Erythroblast (primary cell): Measurements from ENCODE around the gene ANO1.

Experiments
- DNase-seq, 2 experiments: peaks; one replicate each; lab custom pipeline; 2025; lab: John Stamatoyannopoulos, UW
- GATA1 ChIP-seq: IDR thresholded peaks from 2 replicates; pipeline ENCODE4 v1.6.1; 2011; ENCODE audit warnings: low read depth, mild to moderate bottlenecking, control low read depth, low read length, moderate library complexity
- POLR2A ChIP-seq: IDR thresholded peaks from 2 replicates; pipeline ENCODE4 v1.6.1; 2011; ENCODE audit warnings: mild to moderate bottlenecking, low read length

Gene ANO1

DNA sequence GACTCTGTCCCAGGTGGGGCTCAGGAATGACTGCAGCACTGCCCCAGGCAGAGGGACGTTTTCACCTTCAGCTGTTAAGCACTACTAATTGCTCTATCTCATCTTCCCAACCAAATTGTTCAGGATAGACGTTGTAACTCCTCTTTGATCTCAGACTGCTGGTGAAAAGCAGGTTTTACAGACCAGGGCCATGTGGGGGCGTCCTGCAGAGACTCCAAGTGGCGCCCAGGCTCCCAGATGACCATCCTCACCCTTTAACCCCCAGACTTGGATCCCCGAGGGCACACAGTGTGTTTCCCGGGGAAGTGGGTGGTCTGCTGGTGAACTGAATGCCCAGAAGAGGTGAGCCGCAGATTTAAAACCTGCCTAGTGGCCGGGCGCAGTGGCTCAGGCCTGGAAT, 148.8 kb downstream of the ANO1 start:
- TF ChIP-seq POLR2A (no peak), GATA1 (no peak)
- peak; percentile 28 to 46 for DNase-seq

DNA sequence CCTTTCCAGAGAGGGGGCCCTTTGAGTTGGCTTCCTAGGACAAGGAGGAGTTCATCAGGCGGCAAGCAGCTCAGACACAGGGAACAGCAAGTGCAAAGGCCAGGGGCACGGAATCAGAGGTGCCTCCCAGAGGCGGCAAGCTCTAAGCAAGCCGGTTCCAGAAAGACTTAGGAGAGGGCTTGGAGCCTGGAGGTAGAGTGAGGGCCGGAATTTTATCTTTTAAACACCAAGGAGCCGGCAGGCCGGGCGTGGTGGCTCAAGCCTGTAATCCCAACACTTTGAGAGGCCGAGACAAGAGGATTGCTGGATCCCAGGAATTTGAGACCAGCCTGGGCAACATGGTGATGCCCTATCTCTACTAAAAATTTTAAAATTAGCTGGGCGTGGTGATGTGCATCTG, 151.6 kb downstream of the ANO1 start:
- no peak for TF ChIP-seq GATA1
- no peak for TF ChIP-seq POLR2A
- no peak for DNase-seq

DNA sequence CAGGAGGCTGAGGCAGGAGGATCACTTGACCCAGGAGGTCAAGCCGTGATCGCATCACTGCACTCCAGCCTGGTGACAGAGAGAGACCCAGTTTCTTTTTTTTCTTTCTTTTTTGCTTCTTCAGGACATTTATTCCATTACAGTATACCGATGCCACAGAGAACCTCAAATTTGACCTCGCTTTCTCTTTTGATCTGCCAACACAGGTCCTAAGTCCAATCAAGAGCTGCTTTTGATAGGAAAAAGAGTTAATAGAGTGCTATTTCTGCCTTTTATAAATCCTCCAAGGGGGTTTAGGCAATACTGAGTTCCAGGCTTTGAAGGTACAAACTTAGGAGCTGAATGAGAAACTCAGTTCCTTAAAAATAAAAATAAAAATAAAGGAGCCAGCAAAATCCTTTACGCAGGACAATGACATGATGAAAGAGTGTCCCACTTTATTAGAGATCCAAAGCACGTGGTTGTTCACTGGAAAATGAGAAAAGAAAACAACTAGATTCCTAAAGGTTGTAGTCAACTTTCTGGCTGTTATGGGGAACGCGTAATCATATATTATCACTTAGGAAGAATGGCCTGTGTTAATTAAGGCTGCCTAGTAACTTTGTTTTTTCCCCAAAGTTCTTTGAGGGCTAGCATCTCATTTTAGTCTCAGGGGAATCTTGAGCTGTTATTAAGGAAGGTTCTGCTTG, 152.2 kb downstream of the ANO1 start:
- no peak for TF ChIP-seq POLR2A
- no peak for DNase-seq

DNA sequence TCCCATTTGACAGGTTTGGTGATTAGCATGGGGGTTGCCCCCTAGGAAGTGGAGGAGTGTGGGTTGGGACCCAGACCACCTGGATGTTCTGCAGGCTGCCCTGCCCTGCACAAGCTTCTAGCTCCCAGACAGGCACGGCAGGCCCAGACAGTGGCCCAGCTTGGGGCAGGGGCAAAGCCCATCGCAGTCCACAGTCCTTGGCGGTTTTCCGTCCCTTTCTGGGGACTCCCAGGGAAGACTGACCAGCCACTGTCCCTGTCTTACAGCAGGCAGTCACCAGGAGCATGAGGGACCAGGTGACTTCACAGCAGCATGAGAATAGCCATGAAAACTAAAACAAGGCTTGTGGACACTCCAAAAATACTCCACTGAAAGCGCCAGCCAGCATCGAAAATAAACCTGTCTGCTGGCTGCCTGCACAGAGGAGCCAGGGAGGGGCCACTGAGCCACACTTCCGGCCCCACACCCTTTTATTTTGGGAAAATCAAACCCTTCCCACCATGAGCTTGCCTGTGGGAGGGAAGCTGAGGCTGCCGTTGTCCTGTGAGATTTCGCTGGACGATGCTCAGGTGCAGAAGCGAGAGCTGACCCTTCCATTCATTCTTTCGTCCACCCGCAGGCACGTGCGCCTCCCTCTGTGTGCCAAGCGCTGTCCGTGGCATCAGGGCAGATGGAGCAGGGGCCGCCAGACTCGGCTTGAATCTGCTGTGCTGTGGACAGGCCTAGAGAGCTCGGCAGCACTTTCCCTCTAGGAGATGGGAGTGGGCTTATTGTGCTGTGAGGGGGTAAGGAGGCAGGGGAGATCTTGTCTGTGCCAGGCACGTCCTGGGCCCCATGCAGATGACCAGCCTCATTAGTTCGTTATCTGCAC, 153.0 kb downstream of the ANO1 start:
- no peak for TF ChIP-seq GATA1
- TF ChIP-seq POLR2A: no peak
- no peak for DNase-seq

DNA sequence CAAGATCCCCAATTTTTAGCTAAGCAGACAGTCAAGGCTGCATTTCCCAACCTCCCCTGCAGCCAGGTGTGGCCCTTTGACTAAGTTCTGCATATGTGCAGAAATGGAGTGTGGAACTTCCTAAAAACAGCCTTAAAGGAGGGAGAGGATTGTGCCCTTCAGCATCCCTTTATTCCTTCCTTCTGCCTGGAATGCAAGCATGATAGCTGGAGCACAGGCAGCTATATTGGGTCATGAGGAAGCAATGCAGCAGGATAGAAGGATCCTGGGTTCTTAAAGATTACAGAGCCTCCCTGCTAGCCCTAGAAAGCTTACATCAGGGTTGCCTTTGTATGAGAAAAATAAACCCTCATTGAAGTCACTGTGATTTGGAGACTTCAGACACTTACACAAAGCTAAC, 154.9 kb downstream of the ANO1 start:
- no peak for TF ChIP-seq POLR2A
- no peak for TF ChIP-seq GATA1
- DNase-seq: no peak

DNA sequence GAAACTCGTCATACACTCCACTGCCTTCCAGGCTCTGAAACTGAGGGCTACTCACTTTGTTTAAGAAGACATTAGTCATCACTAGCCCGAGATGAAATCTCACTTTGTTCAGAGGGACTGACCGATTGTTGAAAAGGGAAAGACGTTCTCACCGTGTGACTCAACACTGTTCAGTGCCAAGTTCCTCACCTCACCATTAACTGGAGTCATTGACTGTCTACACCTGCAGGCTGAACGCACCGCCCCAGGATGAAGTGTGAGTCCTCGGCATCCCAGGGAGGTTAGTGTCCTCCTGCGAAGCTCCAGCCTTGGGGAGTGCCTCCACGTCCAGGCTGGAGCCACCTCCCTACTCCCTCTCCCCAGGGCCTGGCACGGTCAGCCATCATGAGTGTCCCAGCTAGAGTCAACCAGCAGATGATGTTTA, 155.4 kb downstream of the ANO1 start:
- no peak for DNase-seq

DNA sequence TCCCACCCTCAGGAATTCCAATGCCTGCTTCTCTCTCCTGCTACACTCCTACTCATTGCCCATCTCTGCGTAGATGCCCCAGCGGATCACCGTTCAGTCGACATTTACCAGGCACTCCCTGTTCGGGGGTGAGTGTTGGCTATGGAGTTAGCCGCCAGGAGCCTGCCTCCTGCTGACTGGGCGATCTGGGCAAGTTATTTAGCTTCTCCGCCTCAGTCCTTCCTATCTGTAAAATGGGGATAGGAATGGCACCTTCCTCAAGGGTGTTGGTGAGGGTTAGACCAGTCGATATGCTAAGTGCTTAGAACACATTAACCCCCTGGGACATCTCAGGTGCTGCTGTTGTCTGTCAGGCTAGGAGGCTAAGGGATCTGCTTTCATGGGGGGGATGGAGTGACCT, 155.8 kb downstream of the ANO1 start:
- no peak for TF ChIP-seq GATA1
- TF ChIP-seq POLR2A: no peak
- no peak for DNase-seq

More for the DNA sequence above, 155.4 kb downstream of the ANO1 start:
- TF ChIP-seq GATA1 (no peak), POLR2A (no peak)
